Fibroblast of the aortic adventitia (primary cell): Measurements from ENCODE around the gene ALG2. TPM values are rescaled to one million over a fixed set of nuclear protein-coding genes. Genes with fewer than 3 reads are reported as not detected.

Experiments
- DNase-seq: peaks from one replicate; pipeline ENCODE4 v3.0.0-alpha.2; 2010; ENCODE audit warnings: low read depth
- H3K4me3 ChIP-seq: 2 replicates; pipeline ENCODE4 v1.5.1; 2011; ENCODE audit warnings: low read depth, mild to moderate bottlenecking, control low read depth, low read length, moderate library complexity
- CTCF ChIP-seq: IDR thresholded peaks from 2 replicates; pipeline ENCODE4 v1.5.1; 2011; ENCODE audit warnings: mild to moderate bottlenecking, low read length, control low read depth, inconsistent platforms; ENCODE audit not compliant: insufficient read depth
- total RNA-seq: library from RNA; depleted of rRNA; stranded (reverse); fragments of >200 nt; gene quantifications from 2 replicates; pipeline ENCODE4 v1.2.3, GENCODE V29; 2012; ENCODE audit warnings: low replicate concordance

Gene ALG2
- total RNA-seq, 1 donor: 44.3 TPM

- H3K4me3 ChIP-seq: no peak overlapping the region
- no peak for DNase-seq
- no peak for TF ChIP-seq CTCF
Observed at GRCh38 chr9:99253134-99253533, 31.4 kb upstream of the ALG2 start.

GRCh38 chr9:99251157-99251556 is 29.4 kb upstream of the ALG2 start:
- TF ChIP-seq CTCF: no peak
- no peak for DNase-seq
- no peak overlapping the region for H3K4me3 ChIP-seq

GRCh38 chr9:99249619-99250018 is 27.9 kb upstream of the ALG2 start:
- no peak for DNase-seq
- no peak for TF ChIP-seq CTCF
- H3K4me3 ChIP-seq: no peak overlapping the region

GRCh38 chr9:99244344-99245260 is 22.9 kb upstream of the ALG2 start:
- DNase-seq: no peak
- TF ChIP-seq CTCF: no peak
- no peak overlapping the region for H3K4me3 ChIP-seq

GRCh38 chr9:99241106-99241505 is 19.4 kb upstream of the ALG2 start:
- no peak for TF ChIP-seq CTCF
- no peak for DNase-seq
- H3K4me3 ChIP-seq: no peak overlapping the region

- no peak for TF ChIP-seq CTCF
- no peak overlapping the region for H3K4me3 ChIP-seq
- DNase-seq: peak; percentile 52
Observed at GRCh38 chr9:99239341-99240060, 17.8 kb upstream of the ALG2 start.
